Measurements from ENCODE around the gene CALY.

Gene CALY

GRCh38 chr10:133281628-133282372, 54.9 kb downstream of the CALY start:
- Histone ChIP-seq H4K12ac (ENCODE audit: low read depth, low read length) (no peak overlapping the region), H2BK120ac (ENCODE audit: insufficient read depth, low read length, poor library complexity) (no peak overlapping the region), H3K18ac (ENCODE audit: low read length) (no peak overlapping the region), H3K36me3 (ENCODE audit: control insufficient read depth in 1 of 2, insufficient read depth in 2 of 2, low read length in 2 of 2) (peaks cover 60 to 67% of the 10 kb centered on the region in 2 experiments), H4K91ac (ENCODE audit: low read depth, low read length) (no peak overlapping the region), H3K79me2 (ENCODE audit: control insufficient read depth, insufficient read depth, low read length, poor library complexity) (peaks cover 3% of the 10 kb centered on the region), H2AFZ (ENCODE audit: insufficient read depth, low read length, poor library complexity) (no peak overlapping the region), H2BK5ac (ENCODE audit: low read depth, low read length, poor library complexity) (no peak overlapping the region), H3K4me3 (ENCODE audit: low read depth, low read length) (no peak overlapping the region), H3K4ac (ENCODE audit: low read depth, low read length) (no peak overlapping the region), H3K23ac (ENCODE audit: low read length) (no peak overlapping the region), H3K4me2 (ENCODE audit: low read length) (no peak overlapping the region), H2BK12ac (ENCODE audit: low read length) (no peak overlapping the region), H3K14ac (ENCODE audit: low read length) (no peak overlapping the region), H3K79me1 (ENCODE audit: low read length) (peaks cover 10% of the 10 kb centered on the region), H3K27ac (ENCODE audit: low read depth, low read length) (no peak overlapping the region), H3K4me1 (ENCODE audit: control insufficient read depth in 1 of 2, insufficient read depth in 2 of 2, low read length in 2 of 2) (peaks cover 25 to 29% of the 10 kb centered on the region in 2 experiments), H4K8ac (ENCODE audit: low read depth, low read length) (no peak overlapping the region), H3K9ac (ENCODE audit: low read length) (no peak overlapping the region), H2AK5ac (ENCODE audit: low read length) (no peak overlapping the region), H3K27me3 (ENCODE audit: insufficient read depth, low read length) (no peaks in the 10 kb centered on the region), H3K9me3 (ENCODE audit: insufficient read depth, low read depth, low read length) (no peaks in the 10 kb centered on the region)
- no CpG with 5 or more reads among the region's 38 CpGs for WGBS (ENCODE audit: extremely low coverage, insufficient coverage, insufficient read length)
- DNase-seq = no peak

GRCh38 chr10:133281084-133281483, 55.6 kb downstream of the CALY start:
- H3K27ac ChIP-seq (ENCODE audit: low read depth, low read length) = no peak overlapping the region
- no peak overlapping the region for H2AFZ ChIP-seq (ENCODE audit: insufficient read depth, low read length, poor library complexity)
- no peak overlapping the region for H2AK5ac ChIP-seq (ENCODE audit: low read length)
- H4K12ac ChIP-seq (ENCODE audit: low read depth, low read length) = no peak overlapping the region
- no peak overlapping the region for H3K4me3 ChIP-seq (ENCODE audit: low read depth, low read length)
- DNase-seq = no peak
- no peak overlapping the region for H3K9ac ChIP-seq (ENCODE audit: low read length)
- H3K79me2 ChIP-seq (ENCODE audit: control insufficient read depth, insufficient read depth, low read length, poor library complexity) = peaks cover 3% of the 10 kb centered on the region
- H2BK5ac ChIP-seq (ENCODE audit: low read depth, low read length, poor library complexity) = no peak overlapping the region
- H3K14ac ChIP-seq (ENCODE audit: low read length) = no peak overlapping the region
- H3K23ac ChIP-seq (ENCODE audit: low read length) = no peak overlapping the region
- peaks cover 15% of the 10 kb centered on the region for H3K79me1 ChIP-seq (ENCODE audit: low read length)
- H3K4me1 ChIP-seq (ENCODE audit: control insufficient read depth in 1 of 2, insufficient read depth in 2 of 2, low read length in 2 of 2) = peaks cover 31 to 35% of the 10 kb centered on the region in 2 experiments
- no peak overlapping the region for H3K4ac ChIP-seq (ENCODE audit: low read depth, low read length)
- WGBS (ENCODE audit: extremely low coverage, insufficient coverage, insufficient read length) = no CpG with 5 or more reads among the region's 15 CpGs
- H3K27me3 ChIP-seq (ENCODE audit: insufficient read depth, low read length) = no peaks in the 10 kb centered on the region
- no peak overlapping the region for H3K18ac ChIP-seq (ENCODE audit: low read length)
- no peak overlapping the region for H2BK120ac ChIP-seq (ENCODE audit: insufficient read depth, low read length, poor library complexity)
- H4K91ac ChIP-seq (ENCODE audit: low read depth, low read length) = no peak overlapping the region
- peaks cover 56 to 61% of the 10 kb centered on the region in 2 experiments for H3K36me3 ChIP-seq (ENCODE audit: control insufficient read depth in 1 of 2, insufficient read depth in 2 of 2, low read length in 2 of 2)
- H3K4me2 ChIP-seq (ENCODE audit: low read length) = no peak overlapping the region
- H3K9me3 ChIP-seq (ENCODE audit: insufficient read depth, low read depth, low read length) = no peaks in the 10 kb centered on the region
- no peak overlapping the region for H2BK12ac ChIP-seq (ENCODE audit: low read length)
- H4K8ac ChIP-seq (ENCODE audit: low read depth, low read length) = no peak overlapping the region

- Histone ChIP-seq H4K12ac (ENCODE audit: low read depth, low read length) (no peak overlapping the region), H2BK120ac (ENCODE audit: insufficient read depth, low read length, poor library complexity) (no peak overlapping the region), H3K4me3 (ENCODE audit: low read depth, low read length) (no peak overlapping the region), H3K14ac (ENCODE audit: low read length) (no peak overlapping the region), H3K4me2 (ENCODE audit: low read length) (no peak overlapping the region), H2BK12ac (ENCODE audit: low read length) (no peak overlapping the region), H2AFZ (ENCODE audit: insufficient read depth, low read length, poor library complexity) (no peak overlapping the region), H3K18ac (ENCODE audit: low read length) (no peak overlapping the region), H3K9ac (ENCODE audit: low read length) (no peak overlapping the region), H3K79me2 (ENCODE audit: control insufficient read depth, insufficient read depth, low read length, poor library complexity) (peaks cover 3% of the 10 kb centered on the region), H3K36me3 (ENCODE audit: control insufficient read depth in 1 of 2, insufficient read depth in 2 of 2, low read length in 2 of 2) (peaks cover 54 to 57% of the 10 kb centered on the region in 2 experiments), H4K91ac (ENCODE audit: low read depth, low read length) (no peak overlapping the region), H3K4me1 (ENCODE audit: control insufficient read depth in 1 of 2, insufficient read depth in 2 of 2, low read length in 2 of 2) (peaks cover 35 to 37% of the 10 kb centered on the region in 2 experiments), H3K27ac (ENCODE audit: low read depth, low read length) (no peak overlapping the region), H3K4ac (ENCODE audit: low read depth, low read length) (no peak overlapping the region), H4K8ac (ENCODE audit: low read depth, low read length) (no peak overlapping the region), H2AK5ac (ENCODE audit: low read length) (no peak overlapping the region), H2BK5ac (ENCODE audit: low read depth, low read length, poor library complexity) (no peak overlapping the region), H3K23ac (ENCODE audit: low read length) (no peak overlapping the region), H3K79me1 (ENCODE audit: low read length) (peaks cover 16% of the 10 kb centered on the region), H3K27me3 (ENCODE audit: insufficient read depth, low read length) (no peaks in the 10 kb centered on the region), H3K9me3 (ENCODE audit: insufficient read depth, low read depth, low read length) (no peaks in the 10 kb centered on the region)
- WGBS (ENCODE audit: extremely low coverage, insufficient coverage, insufficient read length) = no CpG with 5 or more reads among the region's 10 CpGs
- DNase-seq = no peak
These were observed 56.2 kb downstream of the CALY start for GRCh38 chr10:133280391-133281059.

GRCh38 chr10:133279326-133280226, 57.1 kb downstream of the CALY start:
- WGBS (ENCODE audit: extremely low coverage, insufficient coverage, insufficient read length) = no CpG with 5 or more reads among the region's 24 CpGs
- no peak overlapping the region for H3K18ac ChIP-seq (ENCODE audit: low read length)
- DNase-seq = peak in 1 of 2 donors; percentile 23

More at GRCh38 chr10:133279326-133280226, 57.1 kb downstream of the CALY start:
- peaks cover 45 to 48% of the 10 kb centered on the region in 2 experiments for H3K36me3 ChIP-seq (ENCODE audit: control insufficient read depth in 1 of 2, insufficient read depth in 2 of 2, low read length in 2 of 2)
- H3K79me2 ChIP-seq (ENCODE audit: control insufficient read depth, insufficient read depth, low read length, poor library complexity) = peaks cover 3% of the 10 kb centered on the region
- peak overlapping the region; percentile 48 for H3K4me2 ChIP-seq (ENCODE audit: low read length)
- no peak overlapping the region for H2BK12ac ChIP-seq (ENCODE audit: low read length)
- no peak overlapping the region for H4K12ac ChIP-seq (ENCODE audit: low read depth, low read length)
- H3K14ac ChIP-seq (ENCODE audit: low read length) = peak overlapping the region; percentile 8
- H4K8ac ChIP-seq (ENCODE audit: low read depth, low read length) = peak overlapping the region; percentile 20
- peak overlapping the region; percentile 52 for H4K91ac ChIP-seq (ENCODE audit: low read depth, low read length)
- H2BK120ac ChIP-seq (ENCODE audit: insufficient read depth, low read length, poor library complexity) = no peak overlapping the region
- H2AK5ac ChIP-seq (ENCODE audit: low read length) = no peak overlapping the region
- H3K4me3 ChIP-seq (ENCODE audit: low read depth, low read length) = no peak overlapping the region
- no peak overlapping the region for H3K4ac ChIP-seq (ENCODE audit: low read depth, low read length)
- H3K9ac ChIP-seq (ENCODE audit: low read length) = no peak overlapping the region
- peaks cover 18% of the 10 kb centered on the region for H3K79me1 ChIP-seq (ENCODE audit: low read length)
- H3K9me3 ChIP-seq (ENCODE audit: insufficient read depth, low read depth, low read length) = no peaks in the 10 kb centered on the region
- no peaks in the 10 kb centered on the region for H3K27me3 ChIP-seq (ENCODE audit: insufficient read depth, low read length)
- H3K4me1 ChIP-seq (ENCODE audit: control insufficient read depth in 1 of 2, insufficient read depth in 2 of 2, low read length in 2 of 2) = peaks cover 35 to 40% of the 10 kb centered on the region in 2 experiments
- H2BK5ac ChIP-seq (ENCODE audit: low read depth, low read length, poor library complexity) = peak overlapping the region; percentile 7
- no peak overlapping the region for H2AFZ ChIP-seq (ENCODE audit: insufficient read depth, low read length, poor library complexity)
- peak overlapping the region; percentile 77 for H3K27ac ChIP-seq (ENCODE audit: low read depth, low read length)
- H3K23ac ChIP-seq (ENCODE audit: low read length) = no peak overlapping the region
